HG02852 (cell line): ENCODE results near the gene TSR3.

ENCODE experiments used
- ATAC-seq: cut with Tn5 transposase; IDR thresholded peaks from one replicate; pipeline ENCODE4 v1.9.1; 2021; ENCODE audit warnings: mild to moderate bottlenecking, moderate library complexity; ENCODE audit not compliant: unreplicated experiment

Gene TSR3

DNA sequence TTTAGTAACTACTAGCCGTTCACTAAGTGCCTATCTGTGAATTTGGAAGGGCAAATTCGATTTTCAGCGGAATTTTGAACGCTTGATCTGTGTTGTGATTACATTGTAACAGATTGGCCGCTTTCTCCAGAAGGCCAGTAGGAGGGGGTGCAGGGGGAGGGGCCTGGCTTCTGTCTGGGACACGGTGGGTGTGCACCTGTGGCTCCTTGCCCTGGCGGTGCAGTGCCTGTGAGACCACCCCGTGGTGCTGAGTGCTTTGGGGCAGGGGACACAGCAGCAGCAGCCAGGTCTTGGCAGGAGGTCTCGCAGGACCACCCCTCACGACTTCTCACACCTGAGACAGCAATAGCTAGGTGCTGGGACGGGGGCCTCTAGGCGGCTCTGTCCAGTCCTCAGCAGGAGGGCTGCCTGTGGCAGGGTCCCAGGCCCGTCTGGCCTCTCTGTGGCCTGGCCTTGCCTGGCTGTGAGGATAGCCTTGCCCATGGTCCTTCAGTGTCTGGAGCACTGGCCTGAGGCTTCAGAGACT is 40.4 kb downstream of the TSR3 start:
- no peak for ATAC-seq

DNA sequence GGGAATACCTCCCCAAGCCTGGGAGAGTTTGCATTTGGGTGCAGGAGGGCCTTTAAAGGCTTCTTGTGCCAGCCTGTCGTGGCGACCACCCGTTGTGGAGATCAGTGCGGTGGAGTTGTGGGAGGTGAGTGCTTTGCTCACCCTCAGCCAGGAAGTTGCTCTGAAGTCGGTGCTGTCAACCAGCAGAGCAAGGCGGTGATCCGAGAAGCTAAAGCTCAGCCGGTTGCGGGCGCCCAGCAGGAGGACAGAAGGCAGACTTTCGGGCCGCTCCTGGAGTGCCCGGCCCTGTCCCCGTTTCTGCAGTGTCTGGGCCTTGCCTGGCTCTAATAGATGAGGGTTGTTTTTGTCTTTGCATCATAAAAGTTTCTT is 40.9 kb downstream of the TSR3 start:
- ATAC-seq = no peak

DNA sequence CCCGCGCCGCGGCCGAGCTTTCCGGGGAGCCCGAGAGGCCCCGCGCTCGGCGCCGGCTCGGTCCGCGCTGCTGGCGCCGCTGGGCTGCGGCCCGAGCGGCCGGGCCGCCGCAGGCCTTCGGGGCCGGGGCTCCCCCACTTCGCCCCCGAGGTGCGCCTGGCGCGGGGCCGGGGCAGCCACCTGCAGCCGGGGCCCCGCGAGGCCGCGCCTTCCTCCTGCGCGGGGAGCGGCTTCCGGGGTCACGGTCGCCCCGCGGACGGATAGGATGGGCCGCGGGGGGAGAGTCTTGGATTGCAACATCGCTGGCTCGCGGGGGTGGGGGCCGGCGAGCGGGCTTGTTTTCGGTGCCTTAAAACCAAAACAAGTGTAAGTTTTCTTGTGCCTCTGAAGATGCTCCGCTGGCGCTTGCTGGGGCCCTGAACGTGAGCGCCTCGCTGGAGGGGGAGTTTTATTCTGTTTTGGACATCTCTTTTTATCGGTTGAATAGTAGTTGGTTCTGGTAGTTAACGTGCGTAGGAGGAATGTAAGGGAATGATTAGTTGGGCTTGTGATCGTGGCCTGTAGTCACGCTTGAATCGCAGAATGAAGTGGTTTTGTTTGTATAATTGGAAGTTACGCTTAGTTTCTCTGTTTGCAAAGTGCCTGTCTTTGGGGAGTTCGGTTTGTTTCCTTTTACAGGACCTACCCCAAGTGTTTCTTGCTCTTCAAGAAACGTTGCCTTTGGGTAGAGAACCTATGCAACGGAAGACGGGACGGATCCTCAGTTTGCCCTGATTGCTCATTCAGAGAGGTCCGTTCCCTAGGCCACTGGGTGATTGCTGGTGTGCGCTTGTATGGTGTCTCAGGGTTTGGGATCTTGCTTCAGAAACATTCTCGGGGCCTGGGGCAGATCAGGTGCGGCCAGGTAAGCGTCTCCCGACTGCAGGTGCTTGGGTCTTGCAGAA is 41.5 kb downstream of the TSR3 start:
- ATAC-seq = peak; percentile 19

DNA sequence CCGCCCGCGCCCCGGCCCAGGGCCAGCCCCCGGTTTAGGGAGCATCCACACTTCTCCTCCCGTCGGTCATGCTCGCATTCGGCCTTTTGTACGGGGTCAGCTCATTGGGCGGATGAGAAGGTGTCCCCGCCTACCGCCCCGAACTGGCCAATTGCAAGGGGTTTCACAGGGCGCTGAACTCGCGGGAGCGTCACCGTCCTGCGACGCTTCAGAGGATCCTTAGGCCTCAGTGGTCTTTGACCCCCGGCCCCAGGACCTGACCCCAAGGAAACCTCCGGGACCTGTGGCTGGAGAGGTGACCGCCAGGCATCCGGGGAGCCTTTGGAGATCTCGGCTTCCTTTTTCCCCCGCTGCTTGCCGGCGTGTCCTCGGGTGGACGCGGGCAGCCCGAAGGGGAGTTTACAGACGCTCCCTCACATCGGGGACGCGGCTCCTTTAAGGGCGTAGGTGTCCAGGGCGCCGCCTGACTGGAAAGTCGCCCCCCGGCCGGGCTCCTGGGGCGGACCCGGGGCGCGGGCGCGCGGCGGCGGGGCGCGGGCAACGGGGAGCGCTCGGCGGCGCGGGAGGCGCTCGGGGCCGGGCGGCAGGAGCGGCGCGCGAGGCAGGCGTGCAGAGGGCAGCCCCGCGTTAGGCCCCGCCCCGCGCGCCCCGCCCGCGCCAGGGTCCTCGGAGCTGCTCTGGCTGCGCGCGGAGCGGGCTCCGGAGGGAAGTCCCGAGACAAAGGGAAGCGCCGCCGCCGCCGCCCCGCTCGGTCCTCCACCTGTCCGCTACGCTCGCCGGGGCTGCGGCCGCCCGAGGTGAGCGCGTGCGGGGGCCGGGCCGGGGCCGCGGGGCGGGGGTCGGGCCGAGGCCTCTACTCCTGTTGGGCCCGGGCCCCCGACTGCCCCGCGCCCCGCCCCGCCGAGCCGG is 42.4 kb downstream of the TSR3 start, which contains the start of gene UBE2I:
UBE2I (plus strand) TSS at position 660 of the 909 bp plus-strand sequence. CDS start 4,395 bp downstream, outside the sequence.
- ATAC-seq = peak; percentile 51

DNA sequence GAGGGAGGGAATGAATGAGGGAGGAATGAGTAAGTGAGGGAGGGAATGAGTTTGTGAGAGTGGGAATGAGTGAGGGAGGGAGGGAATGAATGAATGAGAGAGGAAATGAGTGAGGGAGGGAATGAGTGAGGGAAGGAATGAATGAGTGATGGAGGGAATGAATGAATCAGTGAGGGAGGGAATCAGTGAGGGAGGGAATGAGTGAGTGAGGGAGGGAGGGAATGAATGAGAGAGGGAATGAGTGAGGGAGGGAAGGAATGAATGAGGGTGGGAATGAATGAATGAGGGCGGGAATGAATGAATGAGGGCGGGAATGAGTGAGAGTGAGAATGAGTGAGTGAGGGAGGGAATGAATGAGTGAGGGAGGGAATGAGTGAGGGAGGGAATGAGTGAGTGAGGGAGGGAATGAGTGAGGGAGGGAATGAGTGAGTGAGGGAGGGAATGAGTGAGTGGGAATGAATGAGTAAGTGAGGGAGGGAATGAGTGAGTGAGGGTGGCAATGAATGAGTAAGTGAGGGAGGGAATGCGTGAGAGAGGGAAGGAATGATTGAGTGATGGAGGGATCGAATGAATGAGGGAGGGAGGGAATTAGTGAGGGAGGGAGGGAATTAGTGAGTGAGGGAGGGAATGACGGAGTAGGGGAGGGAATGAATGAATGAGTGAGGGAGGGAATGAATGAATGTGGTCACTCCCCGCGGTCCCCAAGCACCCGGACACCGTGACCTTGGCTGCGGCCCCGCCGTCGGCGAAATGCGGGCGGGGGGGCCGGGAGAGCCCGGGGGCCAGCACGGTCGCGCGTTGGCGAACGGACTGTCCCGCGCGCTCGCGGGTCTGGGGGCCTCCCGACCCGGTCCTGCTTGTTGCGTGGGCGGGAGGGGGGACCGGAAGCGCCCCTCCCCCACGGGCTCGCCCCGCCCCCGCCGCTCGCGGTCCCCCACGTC is 43.4 kb downstream of the TSR3 start:
- ATAC-seq = peak; percentile 9

DNA sequence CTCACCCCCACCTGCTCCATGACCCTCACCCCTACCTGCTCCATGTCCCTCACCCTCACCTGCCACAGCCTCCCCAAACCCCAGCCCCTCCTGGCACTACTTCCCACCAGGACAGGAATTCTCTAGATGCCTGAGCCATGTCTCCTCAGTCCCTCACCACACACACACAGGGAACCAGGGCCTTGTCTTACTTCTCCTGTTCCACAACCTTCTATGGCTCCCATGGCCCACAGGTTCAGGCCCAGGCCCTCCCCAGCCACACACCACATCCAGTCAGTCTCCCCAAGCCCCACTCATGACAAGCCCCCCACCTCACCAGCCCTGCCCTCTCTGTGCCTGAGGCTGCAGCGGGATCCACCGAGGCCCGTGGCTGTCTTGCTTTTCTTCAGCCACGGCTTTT is 45.3 kb downstream of the TSR3 start:
- no peak for ATAC-seq

DNA sequence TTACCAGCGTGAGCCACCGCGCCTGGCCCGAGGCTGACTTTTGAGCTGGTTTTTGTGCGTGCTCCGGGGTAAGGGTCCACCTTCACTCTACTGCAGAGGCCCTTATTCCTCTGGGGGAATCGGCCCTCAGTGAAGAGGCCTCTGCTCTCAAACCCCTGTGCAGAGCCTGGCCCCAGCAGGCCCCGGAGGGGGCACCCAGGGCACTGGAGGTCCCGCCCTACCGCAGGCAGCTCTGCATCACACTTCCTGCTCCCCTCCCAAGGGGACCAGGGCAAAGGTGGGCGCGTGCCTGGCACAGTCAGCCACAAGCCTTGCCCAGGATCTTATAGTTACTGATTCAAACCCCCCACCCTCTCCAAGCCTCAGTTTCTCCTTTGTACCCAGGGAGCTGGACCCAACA is 45.9 kb downstream of the TSR3 start:
- ATAC-seq = no peak

DNA sequence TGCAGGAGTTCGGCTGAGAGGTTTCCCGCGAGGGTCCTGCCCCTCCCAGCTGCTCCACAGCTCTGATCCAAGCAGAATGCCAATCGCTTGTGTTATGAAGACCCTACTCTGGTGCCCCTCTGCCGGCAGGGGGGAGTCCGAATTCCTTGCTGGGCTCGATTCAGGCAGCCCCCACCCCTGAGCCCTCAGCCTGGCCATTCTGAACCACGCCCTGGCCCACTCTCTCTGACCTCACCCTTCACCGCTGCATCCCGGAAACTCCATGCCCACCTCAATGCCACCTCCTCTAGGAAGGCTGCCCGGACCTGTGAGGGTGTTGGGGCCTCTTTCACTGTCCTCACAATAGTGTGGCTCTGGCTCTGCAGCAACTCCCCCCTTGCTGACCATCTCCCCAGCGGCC is 50.1 kb downstream of the TSR3 start:
- ATAC-seq = no peak

DNA sequence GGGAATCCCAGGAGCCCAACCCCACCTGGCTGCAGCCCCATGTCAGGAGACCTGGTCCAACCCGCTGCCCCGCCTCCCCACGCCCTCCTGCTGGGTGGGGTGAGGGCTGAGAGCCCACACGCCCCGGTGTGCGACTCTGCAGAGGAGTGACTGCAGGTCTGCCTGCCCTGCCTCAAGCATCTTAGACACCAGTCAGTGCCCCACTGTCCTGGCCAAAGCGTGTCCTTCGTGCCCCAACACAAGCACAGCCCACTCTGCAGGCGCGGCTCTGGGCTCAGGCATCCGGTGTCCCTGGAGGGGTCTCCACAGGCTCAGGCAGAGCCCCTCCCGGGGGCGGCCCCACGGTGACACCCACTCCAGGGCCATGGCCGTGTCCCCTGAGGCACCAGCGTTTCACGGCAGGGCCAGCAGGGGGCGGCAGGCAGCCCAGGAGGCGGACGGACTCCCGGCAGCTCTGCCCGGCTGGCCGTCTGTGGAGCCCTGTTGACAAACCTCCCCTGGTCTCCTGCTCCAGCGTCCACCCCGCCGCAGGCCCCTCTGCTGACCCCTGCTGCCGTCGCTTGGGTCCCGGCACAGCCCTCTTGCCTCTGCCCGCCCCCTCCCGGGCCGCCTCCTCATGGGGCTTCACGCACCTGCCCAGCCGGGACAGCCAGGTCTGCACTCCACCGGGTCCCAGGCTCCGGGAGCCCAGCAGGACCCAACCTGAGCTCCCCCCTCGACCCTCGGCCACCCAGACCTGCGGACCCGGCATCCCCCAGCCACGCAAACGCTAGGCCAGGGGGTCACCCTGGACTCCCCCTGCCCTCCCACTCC is 50.8 kb downstream of the TSR3 start:
- no peak for ATAC-seq

DNA sequence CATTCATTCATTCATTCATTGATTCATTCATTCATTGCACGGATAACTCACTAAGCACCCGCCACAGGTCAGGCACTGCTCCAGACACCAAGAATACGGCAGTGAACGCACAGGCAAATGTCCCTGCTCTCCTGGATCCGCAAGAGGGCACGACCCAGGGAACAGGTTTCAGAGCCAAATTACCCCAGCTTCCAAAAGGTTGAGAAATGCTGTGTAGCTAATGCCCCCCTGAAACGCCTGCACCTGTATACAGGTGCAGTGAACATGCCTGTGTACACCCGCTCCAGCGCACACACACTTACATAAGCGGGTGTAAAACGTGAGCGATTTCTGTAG is 51.8 kb downstream of the TSR3 start:
- ATAC-seq = no peak
